Stimulated activated effector memory CD8-positive, alpha-beta T cell treated with anti-CD3 and anti-CD28 coated beads, Interleukin-12 subunit alpha, Interleukin-12 subunit beta, amount 100 ng/mL, for 72 hours (primary cell): ENCODE measurements around the gene RAB28.

Experiments used
- ATAC-seq: fragments of 150-1000 bp; cut with Tn5 transposase; 2 replicates; pipeline ENCODE4 v1.10.0; 2021
- DNase-seq, 2 donors: peaks; one replicate each; pipeline ENCODE4 v3.0.0; 2021 to 2022; ENCODE audit warnings: low spot score in 2 of 2
- H3K27ac Mint-ChIP-seq: one replicate; pipeline ENCODE4 v1.8.0; 2022; ENCODE audit warnings: mild to moderate bottlenecking, mixed read lengths
- H3K36me3 Mint-ChIP-seq: one replicate; pipeline ENCODE4 v1.8.0; 2022; ENCODE audit warnings: mild to moderate bottlenecking, mixed read lengths
- H3K4me1 Mint-ChIP-seq: one replicate; pipeline ENCODE4 v1.8.0; 2022; ENCODE audit warnings: mixed read lengths
- H3K4me3 Mint-ChIP-seq: one replicate; pipeline ENCODE4 v1.8.0; 2022; ENCODE audit warnings: mild to moderate bottlenecking, mixed read lengths
- H3K9me3 Mint-ChIP-seq: one replicate; pipeline ENCODE4 v1.8.0; 2022; ENCODE audit warnings: mixed read lengths

The RAB28 gene

GRCh38 chr4:13484122-13484748 lies at the start of gene RAB28:
Gene RAB28 (minus strand): TSS chr4:13484340.
- Mint-ChIP-seq H3K4me3 (peak within 1 kb of the TSS; percentile 82), H3K9me3 (no peaks in the 10 kb centered on the region), H3K27ac (peak within 1 kb of the TSS; percentile 100), H3K4me1 (peaks cover 23% of the 10 kb centered on the region), H3K36me3 (peaks cover 5% of the 10 kb centered on the region)
- peak; percentile 88 to 95 for DNase-seq
- peak; percentile 97 for ATAC-seq

DNA sequence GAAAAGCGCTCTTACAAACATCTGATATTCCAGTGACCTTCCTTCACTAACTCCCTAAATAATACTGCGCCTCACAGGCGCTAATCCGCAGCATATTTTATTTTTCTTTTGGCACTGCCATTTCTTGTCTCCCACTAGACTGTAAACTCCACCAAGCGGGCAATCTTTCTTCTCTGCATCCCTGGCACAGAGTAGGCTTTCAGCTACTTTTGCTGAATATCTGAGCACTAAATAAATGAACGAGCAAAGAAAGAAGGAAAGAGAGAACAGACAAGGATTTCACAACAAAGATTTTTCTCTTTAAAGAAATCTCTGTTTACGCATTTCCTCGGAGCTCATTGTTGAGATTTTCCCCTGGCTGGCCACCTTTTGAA lies 47.5 kb upstream of the RAB28 start:
- ATAC-seq (no peak), DNase-seq (no peak)
- Mint-ChIP-seq H3K4me3 (no peak overlapping the region), H3K4me1 (peaks cover 35% of the 10 kb centered on the region), H3K9me3 (no peaks in the 10 kb centered on the region), H3K36me3 (no peaks in the 10 kb centered on the region), H3K27ac (no peak overlapping the region)

DNA sequence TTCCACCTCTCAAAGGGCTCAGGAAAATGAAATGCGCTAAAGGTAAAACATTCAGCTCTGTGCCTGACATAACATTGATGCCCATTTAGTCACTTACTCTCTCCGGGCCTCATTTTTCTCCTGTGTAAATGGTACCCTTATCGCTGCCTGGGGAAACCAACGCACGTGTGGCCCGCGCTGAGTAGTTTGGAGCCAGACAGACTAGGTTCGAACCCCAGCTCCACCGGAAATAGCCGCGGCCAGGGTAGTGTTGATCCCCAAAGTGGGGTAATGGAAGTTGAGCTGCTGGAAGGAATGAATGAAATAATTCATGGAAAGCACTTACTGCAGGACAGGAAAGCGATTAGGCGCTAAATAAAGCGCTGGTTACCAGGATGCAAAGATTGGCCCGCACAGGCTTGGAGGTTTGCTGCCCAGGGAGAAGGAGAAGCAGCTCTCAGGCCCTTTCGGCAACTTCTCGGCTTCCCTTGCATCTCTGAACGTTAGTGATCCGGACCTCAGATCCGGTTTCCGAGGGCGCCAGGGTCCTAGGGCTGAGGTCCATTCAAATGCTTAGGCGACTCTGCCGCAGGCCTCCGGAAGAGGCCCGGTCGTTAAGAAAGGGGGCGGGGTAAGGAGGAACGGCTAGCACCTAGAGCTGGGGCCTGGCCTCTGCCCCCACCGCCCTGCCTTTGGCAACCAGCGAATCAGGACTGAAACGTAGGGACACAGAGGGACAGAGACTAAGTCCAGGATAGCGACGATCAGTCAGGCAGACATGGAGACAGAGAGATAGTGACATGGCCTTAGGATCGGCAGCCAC lies 46.9 kb upstream of the RAB28 start:
- no peak overlapping the region for H3K27ac Mint-ChIP-seq
- ATAC-seq (no peak), DNase-seq (no peak)
- no peaks in the 10 kb centered on the region for H3K9me3 Mint-ChIP-seq
- H3K4me3 Mint-ChIP-seq, result no peak overlapping the region
- peaks cover 35% of the 10 kb centered on the region for H3K4me1 Mint-ChIP-seq
- no peaks in the 10 kb centered on the region for H3K36me3 Mint-ChIP-seq

- ATAC-seq (no peak), DNase-seq (no peak)
- peaks cover 35% of the 10 kb centered on the region for H3K4me1 Mint-ChIP-seq
- peak overlapping the region; percentile 46 for H3K4me3 Mint-ChIP-seq
- no peak overlapping the region for H3K27ac Mint-ChIP-seq
- no peaks in the 10 kb centered on the region for H3K9me3 Mint-ChIP-seq
- H3K36me3 Mint-ChIP-seq, result no peaks in the 10 kb centered on the region
Observed at GRCh38 chr4:13529128-13529919, 45.2 kb upstream of the RAB28 start.

DNA sequence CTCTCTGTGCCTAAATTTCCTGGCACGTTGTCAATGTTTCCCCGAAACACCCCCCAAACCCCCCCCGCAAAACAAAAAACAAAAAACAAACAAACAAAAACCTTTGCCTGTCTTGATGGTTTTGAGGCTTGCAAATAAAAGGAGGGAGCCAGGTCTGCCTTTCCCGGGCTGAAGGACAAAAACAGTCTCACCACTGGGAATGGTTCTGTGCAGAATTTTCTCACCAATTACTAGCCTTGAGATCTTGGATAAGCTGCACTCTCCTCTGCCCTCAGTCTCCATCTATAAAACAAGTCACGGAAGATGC lies 44.6 kb upstream of the RAB28 start:
- ATAC-seq (no peak), DNase-seq (no peak)
- no peaks in the 10 kb centered on the region for H3K36me3 Mint-ChIP-seq
- H3K4me3 Mint-ChIP-seq, result peak overlapping the region; percentile 46
- H3K9me3 Mint-ChIP-seq, result no peaks in the 10 kb centered on the region
- no peak overlapping the region for H3K27ac Mint-ChIP-seq
- H3K4me1 Mint-ChIP-seq, result peaks cover 29% of the 10 kb centered on the region

DNA sequence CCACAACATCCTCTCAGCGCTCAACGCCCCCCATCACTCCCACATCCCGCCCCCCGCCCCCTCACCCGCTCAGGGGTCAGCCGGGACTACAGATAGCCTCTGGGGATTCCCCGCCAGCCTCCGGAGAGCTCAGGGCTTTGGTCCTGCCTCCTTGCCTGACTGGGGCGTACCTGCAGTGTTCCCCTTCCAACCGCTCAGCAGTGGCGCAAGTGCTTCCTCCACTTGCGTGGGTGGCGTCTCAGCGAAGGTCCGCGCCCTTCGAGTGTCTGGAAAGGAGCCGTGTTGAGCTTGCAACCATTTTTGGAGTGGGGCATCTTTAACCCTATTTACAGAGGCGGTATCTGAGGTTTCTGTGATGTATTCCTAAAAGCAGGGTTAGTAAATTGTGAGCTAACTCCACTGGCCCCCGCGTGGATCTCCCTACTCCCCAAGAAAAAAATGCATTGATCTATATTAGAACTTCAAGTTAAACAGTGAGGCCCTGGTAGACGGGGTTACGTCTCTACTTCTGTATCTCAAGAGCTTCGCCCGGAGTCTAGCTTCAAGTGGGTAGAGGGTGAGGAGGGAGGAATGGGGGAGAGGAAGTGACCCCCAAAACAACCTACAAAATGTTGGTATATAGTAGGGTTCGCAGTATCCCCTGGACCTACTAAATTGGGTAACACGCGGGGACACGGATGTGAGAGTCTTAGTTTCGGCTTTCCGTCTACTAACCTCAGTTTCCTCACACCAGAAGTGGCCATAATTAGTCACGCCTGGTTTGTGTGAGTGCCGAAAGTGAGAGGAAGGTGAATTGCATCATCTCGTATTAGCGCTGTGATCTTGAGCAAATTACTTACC lies 44.1 kb upstream of the RAB28 start:
- Mint-ChIP-seq H3K36me3 (no peaks in the 10 kb centered on the region), H3K4me3 (peak overlapping the region; percentile 46), H3K27ac (no peak overlapping the region), H3K4me1 (peaks cover 29% of the 10 kb centered on the region), H3K9me3 (no peaks in the 10 kb centered on the region)
- DNase-seq (no peak), ATAC-seq (peak; percentile 85)

- DNase-seq, result no peak
- Mint-ChIP-seq H3K4me1 (peaks cover 29% of the 10 kb centered on the region), H3K36me3 (no peaks in the 10 kb centered on the region), H3K9me3 (no peaks in the 10 kb centered on the region), H3K27ac (no peak overlapping the region), H3K4me3 (peak overlapping the region; percentile 46)
- peak; percentile 29 for ATAC-seq
Observed at GRCh38 chr4:13527192-13527980, 43.2 kb upstream of the RAB28 start.

DNA sequence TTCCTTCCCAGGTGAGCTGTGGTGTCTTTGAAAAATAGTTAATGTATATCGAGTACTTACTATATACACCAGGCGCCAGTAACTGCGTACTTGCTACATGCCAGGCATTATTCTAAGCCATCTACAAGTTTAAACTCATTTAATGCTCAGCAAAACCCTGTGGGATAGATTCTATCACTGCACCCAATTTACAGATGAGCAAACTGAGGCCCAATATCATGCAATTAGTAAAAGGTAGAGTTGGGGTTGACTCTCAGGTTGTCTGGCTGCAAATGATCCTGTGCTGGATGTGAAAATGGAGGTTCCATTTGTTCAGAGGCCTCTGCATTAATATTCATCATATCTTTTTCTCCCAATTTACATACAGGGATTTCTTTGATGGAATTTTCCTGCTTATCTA lies 42.5 kb upstream of the RAB28 start:
- H3K4me3 Mint-ChIP-seq, result no peak overlapping the region
- H3K36me3 Mint-ChIP-seq, result no peaks in the 10 kb centered on the region
- H3K4me1 Mint-ChIP-seq, result peaks cover 29% of the 10 kb centered on the region

GRCh38 chr4:13525606-13526281 lies 41.6 kb upstream of the RAB28 start:
- DNase-seq, result no peak
- Mint-ChIP-seq H3K4me1 (peaks cover 21% of the 10 kb centered on the region), H3K36me3 (no peaks in the 10 kb centered on the region), H3K4me3 (no peak overlapping the region), H3K9me3 (no peaks in the 10 kb centered on the region), H3K27ac (no peak overlapping the region)
- no peak for ATAC-seq

More for the DNA sequence above, 42.5 kb upstream of the RAB28 start:
- Mint-ChIP-seq H3K9me3 (no peaks in the 10 kb centered on the region), H3K27ac (no peak overlapping the region)
- ATAC-seq (no peak), DNase-seq (no peak)

DNA sequence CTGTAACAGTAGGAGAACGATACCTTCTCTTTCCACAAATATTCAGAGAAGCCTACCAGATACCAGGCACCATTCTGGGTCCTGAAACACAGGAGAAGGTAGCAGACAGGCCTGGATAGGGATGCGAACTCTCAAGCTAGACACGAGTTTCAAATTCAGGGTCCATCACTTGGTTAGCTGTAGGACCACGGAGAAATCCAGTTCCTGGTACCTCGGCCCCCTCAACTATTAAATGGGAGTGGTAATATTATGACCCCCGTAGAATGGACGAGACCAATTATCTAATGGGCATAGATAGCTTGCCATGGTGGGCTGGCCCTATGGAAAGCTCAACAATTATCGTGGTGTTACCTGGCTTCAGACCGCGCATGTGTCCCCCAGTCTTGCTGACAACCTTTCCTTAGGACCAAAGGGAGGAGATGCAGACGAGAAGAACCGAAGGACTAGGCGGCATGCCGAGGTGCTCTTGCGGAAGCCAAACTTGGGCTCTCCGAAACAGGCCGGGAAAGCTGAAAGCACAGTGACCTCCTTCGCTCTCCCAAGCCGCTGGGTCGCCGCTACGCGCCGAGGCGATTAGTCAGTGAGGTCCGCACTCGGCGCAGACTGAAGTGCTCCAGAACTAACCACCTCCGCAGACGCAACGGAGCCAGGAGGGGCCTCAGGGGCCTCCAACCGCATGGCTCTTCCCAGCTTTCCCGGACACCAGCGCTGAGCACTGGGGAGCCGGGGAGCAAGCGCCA lies 40.5 kb upstream of the RAB28 start:
- Mint-ChIP-seq H3K27ac (no peak overlapping the region), H3K36me3 (no peaks in the 10 kb centered on the region), H3K4me3 (no peak overlapping the region), H3K9me3 (no peaks in the 10 kb centered on the region), H3K4me1 (peaks cover 19% of the 10 kb centered on the region)
- no peak for ATAC-seq
- no peak for DNase-seq

- peaks cover 15% of the 10 kb centered on the region for H3K4me1 Mint-ChIP-seq
- H3K4me3 Mint-ChIP-seq, result no peak overlapping the region
- H3K36me3 Mint-ChIP-seq, result no peaks in the 10 kb centered on the region
- no peak overlapping the region for H3K27ac Mint-ChIP-seq
- DNase-seq (no peak), ATAC-seq (no peak)
- H3K9me3 Mint-ChIP-seq, result no peaks in the 10 kb centered on the region
Observed at GRCh38 chr4:13523591-13524503, 39.7 kb upstream of the RAB28 start.

GRCh38 chr4:13523105-13523477 lies 39.0 kb upstream of the RAB28 start:
- H3K36me3 Mint-ChIP-seq, result no peaks in the 10 kb centered on the region
- no peak for ATAC-seq
- peaks cover 7% of the 10 kb centered on the region for H3K4me1 Mint-ChIP-seq
- DNase-seq, result no peak
- H3K9me3 Mint-ChIP-seq, result no peaks in the 10 kb centered on the region
- H3K27ac Mint-ChIP-seq, result no peak overlapping the region
- H3K4me3 Mint-ChIP-seq, result peak overlapping the region; percentile 20
